ENCODE data around the gene HFE.
"Not testable (repeated sequence)": the region's sequence is repeated elsewhere in the genome, so short reads cannot be mapped to it uniquely, and the experiment has no call there.

The HFE gene

DNA sequence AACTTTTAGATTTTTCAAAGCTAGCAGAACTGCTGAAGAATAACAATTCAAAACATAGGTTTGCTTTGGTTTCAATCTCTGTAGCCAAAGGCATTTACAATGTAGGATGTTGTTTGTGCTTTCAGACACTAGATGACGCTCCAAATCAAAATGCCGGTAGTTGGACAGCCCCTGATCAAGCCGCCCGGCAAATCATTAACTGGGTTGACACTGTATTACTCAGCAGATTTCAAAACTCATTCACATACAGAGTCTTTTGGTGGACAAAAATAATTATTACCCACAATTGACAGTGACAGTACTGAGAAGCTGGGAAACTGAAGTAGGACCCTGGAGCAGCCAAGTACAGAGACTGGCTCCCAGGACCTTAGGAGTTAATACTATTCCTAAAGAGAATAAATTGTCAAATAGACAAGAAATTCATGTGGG lies 21.3 kb upstream of the HFE start:
- H3K27me3 ChIP-seq (ENCODE audit: control insufficient read depth, insufficient read depth, low read length): no peaks in the 10 kb centered on the region
- H3K4me1 ChIP-seq (ENCODE audit: control insufficient read depth, insufficient read depth, low read length): 0 out of 2 replicates have a peak, but pooled peaks cover 5% of the 10 kb centered on the region
- no peak overlapping the region for H3K9ac ChIP-seq (ENCODE audit: low read depth, low read length)
- no peaks in the 10 kb centered on the region for H3K36me3 ChIP-seq (ENCODE audit: control insufficient read depth, insufficient read depth, low read length)
- H3K9me3 ChIP-seq (ENCODE audit: control insufficient read depth, insufficient read depth, low read length): no peaks in the 10 kb centered on the region
- no peak overlapping the region for H3K27ac ChIP-seq (ENCODE audit: low read depth, low read length)
- no peak overlapping the region for H3K4me3 ChIP-seq (ENCODE audit: low read depth, low read length)

DNA sequence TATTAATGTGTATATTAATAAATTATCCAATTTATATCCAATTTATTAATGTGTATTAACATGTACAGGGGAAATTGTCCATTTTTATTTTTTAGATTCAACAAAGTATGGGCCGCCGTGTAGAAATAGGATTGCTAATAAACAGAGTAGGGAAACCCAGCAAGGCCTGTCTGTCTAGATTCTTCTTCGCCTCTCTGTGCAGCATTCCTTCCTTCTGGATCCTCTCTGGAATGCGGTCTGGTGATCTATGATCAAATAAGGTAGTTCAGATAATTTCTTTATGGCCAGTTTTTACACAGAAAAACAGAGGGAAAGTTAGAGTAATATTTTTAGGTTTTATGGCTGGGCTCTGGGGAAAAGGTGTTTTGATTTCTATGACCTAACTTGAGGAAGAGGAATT lies 19.9 kb upstream of the HFE start:
- 0 out of 2 replicates have a peak, but pooled peaks cover 5% of the 10 kb centered on the region for H3K4me1 ChIP-seq (ENCODE audit: control insufficient read depth, insufficient read depth, low read length)
- no peak overlapping the region for H3K9ac ChIP-seq (ENCODE audit: low read depth, low read length)
- no peaks in the 10 kb centered on the region for H3K9me3 ChIP-seq (ENCODE audit: control insufficient read depth, insufficient read depth, low read length)
- no peaks in the 10 kb centered on the region for H3K36me3 ChIP-seq (ENCODE audit: control insufficient read depth, insufficient read depth, low read length)
- no peak overlapping the region for H3K4me3 ChIP-seq (ENCODE audit: low read depth, low read length)
- no peaks in the 10 kb centered on the region for H3K27me3 ChIP-seq (ENCODE audit: control insufficient read depth, insufficient read depth, low read length)
- H3K27ac ChIP-seq (ENCODE audit: low read depth, low read length): no peak overlapping the region

DNA sequence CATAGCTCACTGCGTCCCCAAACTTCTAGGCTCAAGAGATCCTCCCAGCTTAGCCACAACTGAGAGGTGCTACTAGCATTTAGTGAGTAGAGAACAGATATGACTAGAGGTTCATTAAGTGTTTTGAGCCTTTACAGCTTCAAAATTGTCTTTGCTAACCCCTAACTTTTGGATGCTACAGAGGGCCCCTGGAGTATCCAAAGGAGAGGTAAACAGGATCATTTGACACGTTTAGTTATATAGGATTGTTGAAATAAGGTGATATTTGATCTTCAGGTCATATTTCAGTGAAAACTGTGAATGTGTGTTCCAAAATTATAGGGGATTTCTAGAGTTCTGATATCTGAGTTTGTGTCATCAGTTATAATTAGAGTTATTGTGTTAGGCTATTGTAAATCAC lies 19.2 kb upstream of the HFE start:
- no peak overlapping the region for H3K9ac ChIP-seq (ENCODE audit: low read depth, low read length)
- H3K4me1 ChIP-seq (ENCODE audit: control insufficient read depth, insufficient read depth, low read length): 0 out of 2 replicates have a peak, but pooled peaks cover 5% of the 10 kb centered on the region
- no peak overlapping the region for H3K4me3 ChIP-seq (ENCODE audit: low read depth, low read length)
- H3K36me3 ChIP-seq (ENCODE audit: control insufficient read depth, insufficient read depth, low read length): no peaks in the 10 kb centered on the region
- no peak overlapping the region for H3K27ac ChIP-seq (ENCODE audit: low read depth, low read length)
- no peaks in the 10 kb centered on the region for H3K9me3 ChIP-seq (ENCODE audit: control insufficient read depth, insufficient read depth, low read length)
- no peaks in the 10 kb centered on the region for H3K27me3 ChIP-seq (ENCODE audit: control insufficient read depth, insufficient read depth, low read length)

DNA sequence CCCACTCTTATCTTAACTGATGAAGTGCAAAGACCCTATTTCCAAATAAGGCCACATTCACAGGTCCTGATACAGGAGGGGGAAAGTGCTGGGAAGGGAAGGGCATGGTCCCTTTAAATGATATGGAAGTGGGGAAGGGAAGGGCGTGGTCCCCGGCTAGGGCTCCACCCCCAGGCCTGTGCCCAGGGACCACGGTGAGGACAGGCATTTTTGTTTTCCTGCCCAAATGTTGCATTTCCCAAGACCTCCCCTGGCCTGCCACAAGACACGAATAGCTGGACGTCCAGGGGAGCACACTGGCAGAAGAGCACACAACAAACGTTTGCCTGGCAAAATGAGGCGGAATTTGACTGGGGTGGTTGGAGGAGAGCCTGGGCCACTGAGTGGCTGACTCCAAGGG lies 16.1 kb upstream of the HFE start:
- Histone ChIP-seq H3K4me1 (ENCODE audit: control insufficient read depth, insufficient read depth, low read length) (0 out of 2 replicates have a peak, but pooled peaks cover 4% of the 10 kb centered on the region), H3K27ac (ENCODE audit: low read depth, low read length) (no peak overlapping the region), H3K9me3 (ENCODE audit: control insufficient read depth, insufficient read depth, low read length) (no peaks in the 10 kb centered on the region), H3K36me3 (ENCODE audit: control insufficient read depth, insufficient read depth, low read length) (no peaks in the 10 kb centered on the region), H3K4me3 (ENCODE audit: low read depth, low read length) (no peak overlapping the region), H3K27me3 (ENCODE audit: control insufficient read depth, insufficient read depth, low read length) (no peaks in the 10 kb centered on the region), H3K9ac (ENCODE audit: low read depth, low read length) (no peak overlapping the region)

DNA sequence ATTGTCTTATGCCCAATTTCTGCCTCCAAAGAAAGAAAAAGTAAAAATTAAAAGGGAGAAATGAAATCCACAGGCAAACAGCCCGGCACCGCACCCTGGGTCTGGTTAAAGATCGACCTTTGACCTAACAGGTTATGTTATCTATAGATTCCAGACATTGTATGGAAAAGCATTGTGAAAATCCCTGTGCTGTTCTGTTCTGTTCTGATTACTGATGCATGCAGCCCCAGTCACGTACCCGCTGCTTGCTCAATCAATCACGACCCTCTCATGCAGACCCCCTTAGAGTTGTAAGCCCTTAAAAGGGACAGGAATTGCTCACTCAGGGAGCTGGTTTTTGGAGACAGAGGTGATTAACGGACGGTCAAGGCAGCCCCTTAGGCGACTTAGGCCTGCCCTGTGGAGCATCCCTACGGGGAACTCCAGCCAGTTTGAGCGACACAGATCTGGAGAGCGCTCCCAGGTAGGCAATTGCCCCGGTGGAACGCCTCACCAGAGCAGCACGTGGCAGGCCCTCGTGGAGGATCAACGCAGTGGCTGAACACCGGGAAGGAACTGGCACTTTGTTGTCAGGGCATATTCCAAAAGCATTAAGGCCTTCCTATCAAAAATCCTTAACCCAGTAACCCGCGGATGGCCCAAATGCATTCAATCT lies 12.0 kb upstream of the HFE start:
- H3K4me1 ChIP-seq (ENCODE audit: control insufficient read depth, insufficient read depth, low read length): 0 out of 2 replicates have a peak, but pooled peaks cover 3% of the 10 kb centered on the region
- H3K4me3 ChIP-seq (ENCODE audit: low read depth, low read length): no peak overlapping the region
- no peaks in the 10 kb centered on the region for H3K36me3 ChIP-seq (ENCODE audit: control insufficient read depth, insufficient read depth, low read length)
- no peaks in the 10 kb centered on the region for H3K9me3 ChIP-seq (ENCODE audit: control insufficient read depth, insufficient read depth, low read length)
- no peak overlapping the region for H3K9ac ChIP-seq (ENCODE audit: low read depth, low read length)
- H3K27ac ChIP-seq (ENCODE audit: low read depth, low read length): no peak overlapping the region
- no peaks in the 10 kb centered on the region for H3K27me3 ChIP-seq (ENCODE audit: control insufficient read depth, insufficient read depth, low read length)

DNA sequence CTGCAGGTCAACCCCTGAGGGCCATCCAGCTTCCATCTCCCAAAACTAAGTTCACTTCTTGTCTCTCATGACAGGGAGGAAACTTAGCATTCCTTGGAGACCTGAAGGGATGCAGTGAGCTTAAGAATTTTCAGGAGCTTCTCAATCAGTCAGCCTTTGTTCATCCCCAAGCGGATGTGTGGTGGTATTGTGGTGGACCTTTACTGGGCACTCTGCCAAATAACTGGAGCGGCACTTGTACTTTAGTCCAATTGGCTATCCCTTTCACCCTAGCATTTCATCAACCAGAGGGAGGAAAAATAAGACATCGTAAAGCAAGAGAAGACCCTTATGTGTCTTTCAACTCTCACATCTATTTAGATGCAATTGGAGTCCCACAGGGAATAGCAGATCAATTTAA lies 9.2 kb upstream of the HFE start:
- H3K9ac ChIP-seq (ENCODE audit: low read depth, low read length); H3K27me3 ChIP-seq (ENCODE audit: control insufficient read depth, insufficient read depth, low read length); H3K9me3 ChIP-seq (ENCODE audit: control insufficient read depth, insufficient read depth, low read length): not testable (repeated sequence)

DNA sequence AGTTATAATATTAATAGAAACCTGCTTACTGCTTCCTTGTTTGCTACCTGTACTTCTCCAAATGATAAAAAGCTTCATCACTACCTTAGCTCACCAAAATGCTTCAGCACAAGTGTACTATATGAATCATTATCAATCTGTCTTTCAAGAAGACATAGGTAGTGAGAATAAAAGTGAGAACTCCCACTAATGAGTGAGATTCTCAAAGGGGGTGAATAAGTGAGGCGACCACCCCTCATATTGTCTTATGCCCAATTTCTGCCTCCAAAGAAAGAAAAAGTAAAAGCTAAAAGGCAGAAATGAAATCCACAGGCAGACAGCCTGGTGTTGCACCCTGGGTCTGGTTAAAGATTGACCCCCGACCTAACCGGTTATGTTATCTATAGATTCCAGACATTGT lies 6.1 kb upstream of the HFE start:
- H3K27ac ChIP-seq (ENCODE audit: low read depth, low read length); H3K36me3 ChIP-seq (ENCODE audit: control insufficient read depth, insufficient read depth, low read length); H3K9me3 ChIP-seq (ENCODE audit: control insufficient read depth, insufficient read depth, low read length); H3K9ac ChIP-seq (ENCODE audit: low read depth, low read length); H3K27me3 ChIP-seq (ENCODE audit: control insufficient read depth, insufficient read depth, low read length); H3K4me3 ChIP-seq (ENCODE audit: low read depth, low read length); H3K4me1 ChIP-seq (ENCODE audit: control insufficient read depth, insufficient read depth, low read length): not testable (repeated sequence)

More for the DNA sequence above, 9.2 kb upstream of the HFE start:
- H3K4me3 ChIP-seq (ENCODE audit: low read depth, low read length); H3K27ac ChIP-seq (ENCODE audit: low read depth, low read length); H3K36me3 ChIP-seq (ENCODE audit: control insufficient read depth, insufficient read depth, low read length); H3K4me1 ChIP-seq (ENCODE audit: control insufficient read depth, insufficient read depth, low read length): not testable (repeated sequence)

DNA sequence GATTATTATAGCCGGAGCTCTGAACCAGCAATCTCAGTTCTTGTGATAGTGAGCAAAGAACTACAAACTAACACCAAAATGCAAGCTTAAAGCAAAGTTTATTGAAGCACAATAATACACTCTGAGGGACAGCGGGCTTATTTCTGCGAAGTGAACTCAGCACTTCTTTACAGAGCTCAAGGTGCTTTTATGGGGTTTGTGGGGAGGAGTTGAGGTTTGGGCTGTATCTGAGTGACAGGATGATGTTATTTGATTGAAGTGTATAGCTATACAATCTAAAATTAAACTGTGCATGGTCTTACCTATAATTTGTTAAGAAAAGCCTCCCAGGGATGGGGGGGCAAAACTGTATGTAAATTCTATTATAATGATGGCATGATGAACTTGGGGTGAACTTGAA lies 1.0 kb upstream of the HFE start:
- Histone ChIP-seq H3K9me3 (ENCODE audit: control insufficient read depth, insufficient read depth, low read length) (no peaks in the 10 kb centered on the region; the same call in 1 of the 2 replicates), H3K4me3 (ENCODE audit: low read depth, low read length) (no peak overlapping the region), H3K27ac (ENCODE audit: low read depth, low read length) (no peak overlapping the region), H3K36me3 (ENCODE audit: control insufficient read depth, insufficient read depth, low read length) (no peaks in the 10 kb centered on the region), H3K27me3 (ENCODE audit: control insufficient read depth, insufficient read depth, low read length) (no peaks in the 10 kb centered on the region), H3K4me1 (ENCODE audit: control insufficient read depth, insufficient read depth, low read length) (peaks cover 16% of the 10 kb centered on the region), H3K9ac (ENCODE audit: low read depth, low read length) (no peak overlapping the region)

DNA sequence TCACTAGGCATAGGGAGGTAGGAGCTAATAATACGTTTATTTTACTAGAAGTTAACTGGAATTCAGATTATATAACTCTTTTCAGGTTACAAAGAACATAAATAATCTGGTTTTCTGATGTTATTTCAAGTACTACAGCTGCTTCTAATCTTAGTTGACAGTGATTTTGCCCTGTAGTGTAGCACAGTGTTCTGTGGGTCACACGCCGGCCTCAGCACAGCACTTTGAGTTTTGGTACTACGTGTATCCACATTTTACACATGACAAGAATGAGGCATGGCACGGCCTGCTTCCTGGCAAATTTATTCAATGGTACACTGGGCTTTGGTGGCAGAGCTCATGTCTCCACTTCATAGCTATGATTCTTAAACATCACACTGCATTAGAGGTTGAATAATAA lies 1.1 kb downstream of the HFE start:
- H3K9me3 ChIP-seq (ENCODE audit: control insufficient read depth, insufficient read depth, low read length): no peaks in the 10 kb centered on the region
- H3K4me3 ChIP-seq (ENCODE audit: low read depth, low read length): peak overlapping the region; percentile 64; the same call in 1 of the 2 replicates
- peaks cover 16% of the 10 kb centered on the region for H3K4me1 ChIP-seq (ENCODE audit: control insufficient read depth, insufficient read depth, low read length)
- H3K9ac ChIP-seq (ENCODE audit: low read depth, low read length): no peak overlapping the region
- no peaks in the 10 kb centered on the region for H3K36me3 ChIP-seq (ENCODE audit: control insufficient read depth, insufficient read depth, low read length)
- no peaks in the 10 kb centered on the region for H3K27me3 ChIP-seq (ENCODE audit: control insufficient read depth, insufficient read depth, low read length)
- H3K27ac ChIP-seq (ENCODE audit: low read depth, low read length): no peak overlapping the region

DNA sequence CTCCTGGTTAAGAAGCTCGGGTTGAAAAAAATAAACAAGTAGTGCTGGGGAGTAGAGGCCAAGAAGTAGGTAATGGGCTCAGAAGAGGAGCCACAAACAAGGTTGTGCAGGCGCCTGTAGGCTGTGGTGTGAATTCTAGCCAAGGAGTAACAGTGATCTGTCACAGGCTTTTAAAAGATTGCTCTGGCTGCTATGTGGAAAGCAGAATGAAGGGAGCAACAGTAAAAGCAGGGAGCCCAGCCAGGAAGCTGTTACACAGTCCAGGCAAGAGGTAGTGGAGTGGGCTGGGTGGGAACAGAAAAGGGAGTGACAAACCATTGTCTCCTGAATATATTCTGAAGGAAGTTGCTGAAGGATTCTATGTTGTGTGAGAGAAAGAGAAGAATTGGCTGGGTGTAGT lies 2.0 kb downstream of the HFE start:
- Histone ChIP-seq H3K4me3 (ENCODE audit: low read depth, low read length) (no peak overlapping the region), H3K4me1 (ENCODE audit: control insufficient read depth, insufficient read depth, low read length) (peaks cover 16% of the 10 kb centered on the region), H3K27me3 (ENCODE audit: control insufficient read depth, insufficient read depth, low read length) (no peaks in the 10 kb centered on the region), H3K27ac (ENCODE audit: low read depth, low read length) (no peak overlapping the region), H3K9ac (ENCODE audit: low read depth, low read length) (no peak overlapping the region), H3K9me3 (ENCODE audit: control insufficient read depth, insufficient read depth, low read length) (no peaks in the 10 kb centered on the region), H3K36me3 (ENCODE audit: control insufficient read depth, insufficient read depth, low read length) (no peaks in the 10 kb centered on the region)

DNA sequence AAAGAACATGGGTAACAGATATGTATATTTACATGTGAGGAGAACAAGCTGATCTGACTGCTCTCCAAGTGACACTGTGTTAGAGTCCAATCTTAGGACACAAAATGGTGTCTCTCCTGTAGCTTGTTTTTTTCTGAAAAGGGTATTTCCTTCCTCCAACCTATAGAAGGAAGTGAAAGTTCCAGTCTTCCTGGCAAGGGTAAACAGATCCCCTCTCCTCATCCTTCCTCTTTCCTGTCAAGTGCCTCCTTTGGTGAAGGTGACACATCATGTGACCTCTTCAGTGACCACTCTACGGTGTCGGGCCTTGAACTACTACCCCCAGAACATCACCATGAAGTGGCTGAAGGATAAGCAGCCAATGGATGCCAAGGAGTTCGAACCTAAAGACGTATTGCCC lies 5.2 kb downstream of the HFE start:
- Histone ChIP-seq H3K36me3 (ENCODE audit: control insufficient read depth, insufficient read depth, low read length) (no peaks in the 10 kb centered on the region), H3K4me1 (ENCODE audit: control insufficient read depth, insufficient read depth, low read length) (peaks cover 12% of the 10 kb centered on the region; the same call in 1 of the 2 replicates), H3K4me3 (ENCODE audit: low read depth, low read length) (no peak overlapping the region), H3K27ac (ENCODE audit: low read depth, low read length) (no peak overlapping the region), H3K9me3 (ENCODE audit: control insufficient read depth, insufficient read depth, low read length) (no peaks in the 10 kb centered on the region), H3K27me3 (ENCODE audit: control insufficient read depth, insufficient read depth, low read length) (no peaks in the 10 kb centered on the region), H3K9ac (ENCODE audit: low read depth, low read length) (no peak overlapping the region)
